OCI-LY7 (cell line): Measurements from ENCODE around the gene FGD5. TPM values are rescaled to one million over a fixed set of nuclear protein-coding genes. Genes with fewer than 3 reads are reported as not detected.

Source experiments
- BruUV-seq: library from RNA; stranded (reverse); fragments of 400-500 nt; replicated peaks from 2 replicates; lab custom pipeline; 2021; lab: Mats Ljungman, UMichigan
- CTCF ChIA-PET: fragments of 300-600 bp; sonication (Branson Sonifier 250); formaldehyde crosslinking; loops from one replicate; lab custom pipeline; 2022; ENCODE audit warnings: antibody characterized with exemption; ENCODE audit not compliant: unreplicated experiment; lab: Charles Lee
- POLR2A ChIA-PET: fragments of 300-600 bp; sonication (Branson Sonifier 250); formaldehyde crosslinking; loops from one replicate; lab custom pipeline; 2022; ENCODE audit warnings: antibody characterized with exemption; lab: Charles Lee
- DNase-seq: peaks from one replicate; pipeline ENCODE4 v3.0.0-alpha.2; 2015; ENCODE audit warnings: low spot score
- H2AFZ ChIP-seq: fragments of 200-600 bp; sonication (generic), shearing (Covaris generic); 2 replicates; pipeline ENCODE4 v1.6.1; 2014; ENCODE audit warnings: mild to moderate bottlenecking, antibody characterized with exemption, low read length, moderate library complexity
- H3K27ac ChIP-seq: fragments of 200-600 bp; sonication (generic); 2 replicates; pipeline ENCODE4 v1.5.1; 2014; ENCODE audit warnings: mixed run types, low read depth, mild to moderate bottlenecking, moderate library complexity, low read length, inconsistent platforms; ENCODE audit not compliant: poor library complexity, severe bottlenecking
- H3K36me3 ChIP-seq: fragments of 200-600 bp; sonication (generic); 2 replicates; pipeline ENCODE4 v1.6.1; 2014; ENCODE audit warnings: mild to moderate bottlenecking, antibody characterized with exemption, low read length, moderate library complexity, mixed read lengths; ENCODE audit not compliant: insufficient read depth
- H3K4me1 ChIP-seq: fragments of 200-600 bp; sonication (generic); 2 replicates; pipeline ENCODE4 v1.5.1; 2014; ENCODE audit warnings: mild to moderate bottlenecking, low read length; ENCODE audit not compliant: insufficient read depth, poor library complexity, severe bottlenecking
- H3K4me2 ChIP-seq: fragments of 200-600 bp; sonication (generic); 2 replicates; pipeline ENCODE4 v1.6.1; 2014; ENCODE audit warnings: mild to moderate bottlenecking, low read length
- H3K4me3 ChIP-seq: fragments of 200-600 bp; sonication (generic); 2 replicates; pipeline ENCODE4 v1.5.1; 2014; ENCODE audit warnings: mild to moderate bottlenecking, low read depth, low read length; ENCODE audit not compliant: poor library complexity, severe bottlenecking
- H3K79me2 ChIP-seq: fragments of 200-600 bp; sonication (generic); 2 replicates; pipeline ENCODE4 v1.6.1; 2016; ENCODE audit warnings: low read depth, mild to moderate bottlenecking, low read length, moderate library complexity, mixed read lengths; ENCODE audit not compliant: insufficient read depth
- H3K9me2 ChIP-seq: fragments of 200-600 bp; sonication (generic); 2 replicates; pipeline ENCODE4 v1.6.1; 2016; ENCODE audit warnings: mild to moderate bottlenecking, low read length, mixed read lengths; ENCODE audit not compliant: insufficient read depth
- H3K9me3 ChIP-seq: fragments of 200-600 bp; sonication (generic); 2 replicates; pipeline ENCODE4 v1.6.1; 2014; ENCODE audit warnings: mild to moderate bottlenecking, mixed run types, low read length, mixed read lengths
- H4K20me1 ChIP-seq: fragments of 200-600 bp; sonication (generic); 2 replicates; pipeline ENCODE4 v1.6.1; 2014; ENCODE audit warnings: mild to moderate bottlenecking, antibody characterized with exemption, low read length, moderate library complexity, mixed read lengths; ENCODE audit not compliant: insufficient read depth
- EZH2phosphoT487 ChIP-seq: fragments of 200-600 bp; sonication (generic); IDR thresholded peaks from 2 replicates; pipeline ENCODE4 v1.6.1; 2018; ENCODE audit warnings: low read depth, borderline replicate concordance, mild to moderate bottlenecking, mixed run types, antibody characterized with exemption, low read length, moderate library complexity, mixed read lengths
- intact Hi-C: fragments of 100-400 bp; cut with micrococcal nuclease; formaldehyde crosslinking; loops from one replicate; pipeline ENCODE4 v1.10.0; 2022; ENCODE audit not compliant: unreplicated experiment
- total RNA-seq, 2 experiments: library from RNA; depleted of rRNA in 1 of 2; stranded (reverse); fragments of >200 nt in 1 of 2; shearing (Covaris generic) in 1 of 2; gene quantifications; 2 replicates each; pipeline ENCODE4 v1.2.3, GENCODE V29; 2014 to 2022
- TF ChIP-seq, protein P1 (sequence below): fragments of 200-600 bp; sonication (generic); conservative IDR thresholded peaks from 2 replicates; pipeline ENCODE4 v1.5.1; 2014; ENCODE audit warnings: mild to moderate bottlenecking, antibody characterized with exemption, low read length, moderate library complexity, mixed read lengths

The FGD5 gene
- total RNA-seq, 2 experiments from 2014 or later: 0.09 to 0.21 TPM

DNA sequence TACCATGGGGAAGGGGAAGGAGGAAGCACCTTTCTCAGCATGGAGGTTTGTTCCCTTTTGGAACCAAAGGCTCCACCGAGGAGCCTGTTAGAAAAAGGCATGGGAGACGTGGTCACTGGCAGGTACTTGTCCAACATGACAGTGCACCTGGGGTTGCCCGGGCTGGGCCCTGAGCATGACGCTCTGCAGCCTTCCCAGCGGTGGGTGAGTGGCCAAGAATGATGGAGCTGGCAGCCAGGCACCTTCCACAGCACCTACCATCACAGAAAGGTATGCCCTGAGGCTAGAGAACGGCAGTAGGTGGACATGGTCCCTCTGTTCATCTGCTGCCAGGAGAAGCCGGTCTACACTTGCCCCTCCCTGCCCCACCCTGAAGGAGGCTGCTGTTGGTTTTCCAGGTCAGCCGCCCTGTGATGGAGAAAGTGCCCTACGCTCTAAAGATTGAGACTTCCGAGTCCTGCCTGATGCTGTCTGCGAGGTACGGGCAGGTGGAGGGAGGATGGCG, 99.6 kb downstream of the FGD5 start:
- intact Hi-C loops: no loop called here
- no peak for TF ChIP-seq EZH2phosphoT487
- TF ChIP-seq, protein P1, sequence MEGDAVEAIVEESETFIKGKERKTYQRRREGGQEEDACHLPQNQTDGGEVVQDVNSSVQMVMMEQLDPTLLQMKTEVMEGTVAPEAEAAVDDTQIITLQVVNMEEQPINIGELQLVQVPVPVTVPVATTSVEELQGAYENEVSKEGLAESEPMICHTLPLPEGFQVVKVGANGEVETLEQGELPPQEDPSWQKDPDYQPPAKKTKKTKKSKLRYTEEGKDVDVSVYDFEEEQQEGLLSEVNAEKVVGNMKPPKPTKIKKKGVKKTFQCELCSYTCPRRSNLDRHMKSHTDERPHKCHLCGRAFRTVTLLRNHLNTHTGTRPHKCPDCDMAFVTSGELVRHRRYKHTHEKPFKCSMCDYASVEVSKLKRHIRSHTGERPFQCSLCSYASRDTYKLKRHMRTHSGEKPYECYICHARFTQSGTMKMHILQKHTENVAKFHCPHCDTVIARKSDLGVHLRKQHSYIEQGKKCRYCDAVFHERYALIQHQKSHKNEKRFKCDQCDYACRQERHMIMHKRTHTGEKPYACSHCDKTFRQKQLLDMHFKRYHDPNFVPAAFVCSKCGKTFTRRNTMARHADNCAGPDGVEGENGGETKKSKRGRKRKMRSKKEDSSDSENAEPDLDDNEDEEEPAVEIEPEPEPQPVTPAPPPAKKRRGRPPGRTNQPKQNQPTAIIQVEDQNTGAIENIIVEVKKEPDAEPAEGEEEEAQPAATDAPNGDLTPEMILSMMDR: no peak
- CTCF ChIA-PET: no interaction called here

DNA sequence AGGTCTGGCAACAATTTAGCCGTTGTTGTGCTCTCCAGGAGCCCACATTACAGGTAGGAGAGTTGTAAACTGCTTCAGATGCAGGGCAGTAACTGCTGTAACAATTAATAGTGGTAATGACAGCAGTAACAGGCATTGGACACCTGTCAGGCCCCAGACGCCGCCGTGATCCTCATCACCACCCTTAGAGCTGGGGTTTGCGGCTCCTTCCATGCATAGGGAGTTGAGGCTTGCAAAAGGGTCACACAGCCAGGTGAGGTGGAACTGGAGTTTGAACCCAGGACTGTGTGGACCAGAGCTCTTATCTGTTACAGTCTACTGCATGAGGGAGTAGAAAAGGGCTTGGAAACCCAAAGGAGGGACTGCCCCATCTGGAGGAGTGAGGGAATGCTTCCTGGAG, 101.8 kb downstream of the FGD5 start:
- intact Hi-C loops: loop anchor here (5.0 kb wide), 1 partner anchor 658 kb away; no protein-coding TSS in a partner anchor
- ChIA-PET POLR2A (interaction anchor here (0.6 kb wide), 1 partner anchor 242 kb away, joined by 3 read pairs; no protein-coding TSS in a partner anchor), CTCF (interaction anchor here (1.0 to 1.1 kb wide), 2 partner anchors 13 to 139 kb away, joined by 3 to 4 read pairs; no protein-coding TSS in a partner anchor)
- Histone ChIP-seq H4K20me1 (no peaks in the 10 kb centered on the region), H3K4me3 (no peak overlapping the region), H3K79me2 (no peaks in the 10 kb centered on the region), H3K9me2 (no peaks in the 10 kb centered on the region), H3K9me3 (no peaks in the 10 kb centered on the region), H2AFZ (no peak overlapping the region), H3K4me1 (no peaks in the 10 kb centered on the region), H3K36me3 (no peaks in the 10 kb centered on the region), H3K4me2 (no peak overlapping the region), H3K27ac (no peak overlapping the region)
- no TSS peak for BruUV-seq
- no peak for DNase-seq
- TF ChIP-seq, protein P1: no peak
- TF ChIP-seq EZH2phosphoT487: no peak

More for the DNA sequence above, 99.6 kb downstream of the FGD5 start:
- H3K4me1 ChIP-seq: no peaks in the 10 kb centered on the region
- no TSS peak for BruUV-seq
- H3K79me2 ChIP-seq: no peaks in the 10 kb centered on the region
- H3K9me2 ChIP-seq: no peaks in the 10 kb centered on the region
- H3K9me3 ChIP-seq: no peaks in the 10 kb centered on the region
- DNase-seq: no peak
- H3K36me3 ChIP-seq: no peaks in the 10 kb centered on the region
- H3K27ac ChIP-seq: no peak overlapping the region
- H2AFZ ChIP-seq: no peak overlapping the region
- no peak overlapping the region for H3K4me2 ChIP-seq
- POLR2A ChIA-PET: interaction anchor here (1.1 kb wide), 1 partner anchor 103 kb away, joined by 3 read pairs; no protein-coding TSS in a partner anchor
- no peak overlapping the region for H3K4me3 ChIP-seq
- no peaks in the 10 kb centered on the region for H4K20me1 ChIP-seq

DNA sequence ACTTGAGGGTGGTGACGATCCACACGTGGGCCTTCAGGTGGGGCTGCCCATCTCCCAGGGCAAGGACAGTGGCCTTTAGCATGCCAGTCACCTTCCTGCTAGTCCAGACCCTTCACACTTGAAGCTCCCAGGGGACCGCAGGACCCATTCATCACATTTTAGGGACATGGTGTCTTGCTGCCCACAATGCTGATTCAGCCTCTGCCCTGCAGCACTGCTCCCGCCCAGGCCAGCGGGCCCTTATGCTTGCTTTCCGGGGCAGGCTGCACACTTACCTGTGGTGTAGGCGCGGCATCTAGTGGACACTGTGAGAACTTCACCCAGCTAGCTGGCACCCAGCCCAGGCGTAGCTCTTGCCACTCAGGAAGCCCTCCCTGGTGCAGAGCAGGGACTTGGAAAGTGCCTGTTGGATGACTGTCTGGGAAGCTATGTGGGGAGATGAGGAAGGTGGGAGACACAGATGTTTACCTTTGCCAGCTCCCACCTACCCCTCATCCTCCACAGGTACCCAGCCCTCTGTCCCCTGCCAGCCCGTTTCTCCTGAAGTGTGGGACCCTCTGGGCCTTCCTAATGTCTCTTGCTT, 102.4 kb downstream of the FGD5 start:
- POLR2A ChIA-PET: interaction anchor here (0.5 to 0.7 kb wide), 4 partner anchors 134 to 272 kb away, joined by 3 read pairs; no protein-coding TSS in a partner anchor

More for the DNA sequence above, 102.4 kb downstream of the FGD5 start:
- H3K9me2 ChIP-seq: no peaks in the 10 kb centered on the region
- intact Hi-C loops: loop anchor here (1.0 to 5.0 kb wide), 5 partner anchors 130 to 659 kb away; no protein-coding TSS in a partner anchor
- no TSS peak for BruUV-seq
- H3K79me2 ChIP-seq: no peaks in the 10 kb centered on the region
- H3K36me3 ChIP-seq: no peaks in the 10 kb centered on the region
- H3K4me2 ChIP-seq: no peak overlapping the region
- no peak overlapping the region for H3K27ac ChIP-seq
- peak; percentile 80 for DNase-seq
- no peak overlapping the region for H3K4me3 ChIP-seq
- TF ChIP-seq, protein P1: peak; percentile 93
- TF ChIP-seq EZH2phosphoT487: no peak
- no peaks in the 10 kb centered on the region for H3K4me1 ChIP-seq
- H2AFZ ChIP-seq: no peak overlapping the region
- CTCF ChIA-PET: interaction anchor here (0.7 to 1.1 kb wide), 3 partner anchors 12 to 140 kb away, joined by 3 to 4 read pairs (median 3); no protein-coding TSS in a partner anchor
- no peaks in the 10 kb centered on the region for H3K9me3 ChIP-seq
- H4K20me1 ChIP-seq: no peaks in the 10 kb centered on the region
